SIG-M5 treated with dmso at 0.1 percent for 504 hours (cell line): ENCODE measurements around the gene RELCH.
"Not testable (repeated sequence)": the region's sequence is repeated elsewhere in the genome, so short reads cannot be mapped to it uniquely, and the experiment has no call there.

Source experiments
- DNase-seq: peaks from one replicate; lab custom pipeline; 2025; ENCODE audit not compliant: unreplicated experiment; lab: John Stamatoyannopoulos, UW

Gene RELCH, protein sequence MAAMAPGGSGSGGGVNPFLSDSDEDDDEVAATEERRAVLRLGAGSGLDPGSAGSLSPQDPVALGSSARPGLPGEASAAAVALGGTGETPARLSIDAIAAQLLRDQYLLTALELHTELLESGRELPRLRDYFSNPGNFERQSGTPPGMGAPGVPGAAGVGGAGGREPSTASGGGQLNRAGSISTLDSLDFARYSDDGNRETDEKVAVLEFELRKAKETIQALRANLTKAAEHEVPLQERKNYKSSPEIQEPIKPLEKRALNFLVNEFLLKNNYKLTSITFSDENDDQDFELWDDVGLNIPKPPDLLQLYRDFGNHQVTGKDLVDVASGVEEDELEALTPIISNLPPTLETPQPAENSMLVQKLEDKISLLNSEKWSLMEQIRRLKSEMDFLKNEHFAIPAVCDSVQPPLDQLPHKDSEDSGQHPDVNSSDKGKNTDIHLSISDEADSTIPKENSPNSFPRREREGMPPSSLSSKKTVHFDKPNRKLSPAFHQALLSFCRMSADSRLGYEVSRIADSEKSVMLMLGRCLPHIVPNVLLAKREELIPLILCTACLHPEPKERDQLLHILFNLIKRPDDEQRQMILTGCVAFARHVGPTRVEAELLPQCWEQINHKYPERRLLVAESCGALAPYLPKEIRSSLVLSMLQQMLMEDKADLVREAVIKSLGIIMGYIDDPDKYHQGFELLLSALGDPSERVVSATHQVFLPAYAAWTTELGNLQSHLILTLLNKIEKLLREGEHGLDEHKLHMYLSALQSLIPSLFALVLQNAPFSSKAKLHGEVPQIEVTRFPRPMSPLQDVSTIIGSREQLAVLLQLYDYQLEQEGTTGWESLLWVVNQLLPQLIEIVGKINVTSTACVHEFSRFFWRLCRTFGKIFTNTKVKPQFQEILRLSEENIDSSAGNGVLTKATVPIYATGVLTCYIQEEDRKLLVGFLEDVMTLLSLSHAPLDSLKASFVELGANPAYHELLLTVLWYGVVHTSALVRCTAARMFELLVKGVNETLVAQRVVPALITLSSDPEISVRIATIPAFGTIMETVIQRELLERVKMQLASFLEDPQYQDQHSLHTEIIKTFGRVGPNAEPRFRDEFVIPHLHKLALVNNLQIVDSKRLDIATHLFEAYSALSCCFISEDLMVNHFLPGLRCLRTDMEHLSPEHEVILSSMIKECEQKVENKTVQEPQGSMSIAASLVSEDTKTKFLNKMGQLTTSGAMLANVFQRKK

DNA sequence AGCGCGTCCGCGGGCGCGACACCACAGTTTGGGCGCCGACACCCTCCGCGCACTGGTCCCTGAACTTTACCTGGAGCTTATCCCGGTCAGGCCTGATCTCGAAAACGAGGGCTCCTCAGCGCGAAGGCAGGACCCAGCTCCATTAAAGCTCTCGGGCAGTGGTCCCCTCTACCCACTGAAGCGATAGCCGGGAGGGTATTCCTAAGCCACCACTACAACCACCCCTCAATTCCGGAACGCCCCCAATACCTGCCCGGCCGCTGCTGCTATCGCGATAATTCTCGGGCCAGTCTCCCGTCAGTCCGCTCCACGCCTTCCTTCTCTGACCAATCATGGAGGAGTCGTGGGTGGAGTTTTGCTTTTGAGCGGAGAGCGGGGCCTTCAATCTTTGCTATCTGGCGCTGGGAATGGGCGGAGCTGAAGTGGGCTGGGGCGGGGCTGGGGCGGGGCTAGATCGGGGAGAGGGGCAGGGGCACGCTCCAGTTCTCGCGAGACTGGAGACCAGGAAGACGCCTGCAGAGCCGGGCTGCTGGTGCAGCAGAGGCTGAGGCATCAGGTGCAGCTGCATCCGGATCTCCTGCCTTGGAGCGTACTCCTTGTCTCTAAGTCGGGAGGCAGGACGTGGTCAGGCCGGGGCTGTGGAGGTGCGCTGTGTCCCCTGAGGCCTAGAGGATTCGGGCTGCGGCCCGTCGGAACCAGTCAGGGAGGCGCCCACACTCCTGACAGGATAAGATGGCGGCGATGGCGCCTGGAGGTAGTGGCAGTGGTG is at the start of gene RELCH, which contains the start of gene PIGN:
RELCH (plus strand) TSS at position 482 of the 769 bp plus-strand sequence; CDS start at position 733, 251 bp downstream.
PIGN (minus strand) TSS at position 283 of the 769 bp plus-strand sequence. CDS start 25,703 bp downstream, outside the sequence.
- DNase-seq, result peak; percentile 98

DNA sequence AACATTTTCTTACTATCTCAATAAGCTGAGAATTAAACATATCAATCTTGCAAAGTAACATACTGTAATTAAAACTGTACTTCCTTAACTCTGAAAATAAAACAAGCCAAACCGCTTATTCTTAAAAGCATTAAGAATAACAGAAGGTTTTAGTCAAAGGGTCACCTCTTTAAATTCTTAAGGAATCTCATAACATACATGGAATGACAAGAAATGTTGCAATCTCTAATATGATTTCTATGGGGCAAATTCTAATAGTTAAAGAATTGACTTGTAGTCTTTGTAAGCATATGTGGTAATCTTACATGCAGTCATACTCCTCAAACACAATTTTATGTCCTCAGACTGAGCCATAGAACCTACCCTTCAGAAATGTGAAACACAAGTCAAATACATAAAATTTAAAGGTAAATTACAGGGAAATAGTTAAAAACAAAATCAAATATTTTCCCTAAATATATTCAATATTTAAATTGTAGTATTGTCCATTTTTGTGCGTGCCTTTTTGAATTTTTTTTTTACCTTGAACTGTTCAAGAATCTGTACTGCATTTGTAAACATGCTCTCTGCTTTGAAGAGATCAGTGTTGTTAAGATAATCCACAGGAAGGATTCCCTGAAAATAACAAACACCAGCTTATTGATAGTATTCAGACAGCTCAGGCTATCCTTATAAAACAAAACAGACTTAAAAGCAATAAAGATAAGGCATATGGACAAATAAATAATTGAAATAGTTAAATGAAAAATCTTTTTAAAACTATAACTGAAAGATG is 48.4 kb upstream of the RELCH start:
- no peak for DNase-seq

- DNase-seq, result no peak
Measured at GRCh38 chr18:62140259-62140658, 46.8 kb upstream of the RELCH start.

DNA sequence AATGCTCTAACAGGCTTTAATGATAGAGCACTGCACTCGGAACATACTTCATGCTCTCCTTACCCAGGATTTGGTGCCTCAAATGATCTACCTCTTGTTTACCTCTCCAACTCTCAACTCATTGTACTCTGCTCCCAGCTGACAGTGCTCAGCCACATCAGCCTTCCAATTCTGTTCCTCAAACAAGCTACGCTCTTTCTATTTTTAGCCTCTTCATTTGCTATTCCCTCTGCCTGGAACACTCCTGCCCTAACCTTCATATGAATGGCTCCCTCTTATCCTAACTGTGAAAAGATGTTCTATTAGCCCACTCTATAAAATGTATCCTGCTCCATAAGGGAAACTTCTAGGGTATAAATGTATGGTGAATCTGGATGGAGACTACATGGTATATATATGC is 42.7 kb upstream of the RELCH start:
- DNase-seq, result no peak

DNA sequence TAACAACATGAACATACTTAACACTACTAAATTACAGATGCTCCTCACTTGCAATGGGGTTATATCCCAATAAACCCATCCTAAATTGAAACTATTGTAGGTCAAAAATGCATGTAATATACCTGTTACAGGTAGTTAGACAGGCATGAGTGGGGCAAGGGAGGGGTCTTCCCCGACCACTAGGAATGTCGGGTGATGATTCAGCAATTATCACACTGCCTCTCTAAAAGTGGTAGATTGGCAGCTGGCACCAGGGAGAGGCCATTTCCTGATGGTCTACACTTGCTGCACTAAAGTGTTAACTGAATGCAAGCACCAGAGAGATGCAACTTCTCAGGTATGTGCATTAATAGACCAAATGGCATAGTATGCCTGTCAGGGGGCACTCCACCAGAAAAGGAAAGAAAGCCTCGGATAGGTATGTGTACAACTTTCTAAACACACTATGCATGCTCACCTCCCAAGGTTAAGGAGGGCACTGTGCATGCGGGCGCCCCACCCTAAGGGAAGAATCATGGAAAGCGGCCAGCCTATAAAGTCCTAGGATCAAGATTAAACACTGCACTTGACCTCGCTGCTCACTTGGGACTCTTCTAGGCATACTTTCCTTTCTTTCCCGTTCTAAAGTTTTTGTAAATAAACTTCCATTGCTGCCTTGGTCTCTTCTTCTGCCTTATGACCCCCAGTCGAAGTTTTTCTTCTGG is 35.8 kb upstream of the RELCH start:
- no peak for DNase-seq

DNA sequence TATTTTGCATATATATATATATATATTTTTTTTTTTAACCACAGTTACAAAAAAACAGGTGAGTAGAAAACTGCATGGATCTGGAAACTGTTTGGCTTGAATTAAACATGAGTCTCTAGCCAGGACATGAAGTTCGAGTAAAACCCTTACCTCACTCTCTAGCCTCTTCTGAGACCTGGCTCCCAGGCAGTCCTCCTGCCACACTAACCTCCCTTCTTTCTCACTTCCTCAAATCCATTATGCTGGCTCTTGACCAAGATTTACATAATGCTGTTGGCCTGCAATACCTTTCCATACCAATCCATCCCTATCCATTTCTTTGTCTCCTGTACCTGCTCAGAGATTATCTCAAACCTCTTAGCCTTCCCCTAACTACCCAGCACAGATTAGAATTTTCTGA is 34.2 kb upstream of the RELCH start:
- peak; percentile 59 for DNase-seq

GRCh38 chr18:62157843-62158242 is 29.2 kb upstream of the RELCH start:
- no peak for DNase-seq

DNA sequence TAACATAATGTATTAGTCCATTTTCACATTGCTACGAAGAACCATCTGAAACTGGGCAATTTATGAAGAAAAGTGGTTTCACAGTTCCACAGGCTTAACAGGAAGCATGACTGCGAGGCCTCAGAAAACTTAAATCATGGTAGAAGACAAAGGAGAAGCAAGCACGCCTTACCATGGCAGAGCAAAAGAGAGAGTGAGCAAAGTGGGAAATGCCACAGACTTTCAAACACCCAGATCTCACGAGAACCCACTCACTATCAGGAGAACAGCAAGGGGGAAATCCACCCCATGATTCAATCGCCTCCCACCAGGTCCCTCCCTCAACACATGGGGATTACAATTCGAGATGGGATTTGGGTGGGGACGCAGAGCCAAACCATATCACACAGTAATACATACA is 22.7 kb upstream of the RELCH start:
- no peak for DNase-seq

- DNase-seq, result no peak
Measured at GRCh38 chr18:62164855-62165487, 22.1 kb upstream of the RELCH start.

DNA sequence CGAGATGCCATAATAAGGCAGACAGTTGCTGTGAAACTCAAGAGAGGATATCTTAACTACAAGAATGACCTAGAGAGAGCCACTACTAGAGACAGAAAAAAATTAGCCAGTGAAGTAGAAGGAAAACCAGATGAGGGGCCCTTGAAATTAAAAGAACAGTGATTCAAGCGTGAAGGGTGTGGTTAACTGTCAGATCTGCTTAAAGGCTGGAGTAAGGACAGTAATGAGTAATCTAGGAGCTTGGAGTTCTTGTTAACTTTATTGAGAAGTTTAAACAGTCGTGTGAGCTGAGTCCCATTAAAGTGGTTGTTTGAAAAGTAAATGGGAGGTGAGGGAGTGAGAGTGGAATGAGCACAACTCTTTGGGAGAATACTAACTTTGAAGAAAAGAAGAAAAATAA is 21.5 kb upstream of the RELCH start:
- DNase-seq, result no peak

- not testable (repeated sequence) for DNase-seq
Measured at GRCh38 chr18:62166524-62166923, 20.5 kb upstream of the RELCH start.

GRCh38 chr18:62170857-62171256 is 16.2 kb upstream of the RELCH start:
- no peak for DNase-seq

DNA sequence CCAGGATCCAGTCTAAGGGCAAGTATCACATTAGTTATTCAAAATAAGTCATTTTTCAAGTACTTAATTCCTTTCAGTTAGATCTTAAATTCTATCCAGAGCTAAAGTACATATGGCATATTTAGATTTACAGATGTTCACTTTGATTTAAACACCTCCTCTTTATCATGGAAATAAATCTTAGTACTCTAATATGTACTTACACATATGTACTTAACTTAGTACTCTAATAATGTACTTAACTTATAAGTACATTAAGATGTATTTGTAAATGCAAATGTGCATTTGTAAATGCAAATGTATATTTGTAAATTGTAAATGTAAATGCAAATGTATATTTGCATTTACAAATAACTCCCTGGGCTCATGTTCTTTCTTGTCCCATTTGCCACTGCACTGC is 14.8 kb upstream of the RELCH start:
- no peak for DNase-seq

GRCh38 chr18:62175521-62175920 is 11.5 kb upstream of the RELCH start:
- no peak for DNase-seq

- no peak for DNase-seq
Measured at GRCh38 chr18:62177271-62177670, 9.8 kb upstream of the RELCH start.

GRCh38 chr18:62179213-62179612 is 7.8 kb upstream of the RELCH start:
- DNase-seq, result no peak

DNA sequence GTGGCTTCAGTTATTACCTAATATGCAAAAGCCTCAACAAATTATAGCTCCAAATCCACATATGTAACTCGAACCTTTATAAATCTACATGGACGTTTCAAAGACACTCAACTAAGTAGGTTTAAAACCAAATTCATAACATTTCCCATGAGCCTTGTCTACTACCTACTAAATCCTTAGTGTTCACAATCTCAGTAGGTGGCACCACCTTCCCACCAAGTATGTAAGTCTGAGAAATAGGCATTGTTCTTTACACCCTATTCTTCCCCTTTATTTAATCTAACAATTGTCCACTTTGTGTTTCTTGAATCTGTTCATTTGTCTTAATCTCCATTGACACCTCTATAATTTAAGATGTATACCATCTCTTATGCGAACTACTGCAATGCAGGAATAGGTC is 4.8 kb upstream of the RELCH start:
- DNase-seq, result no peak

GRCh38 chr18:62183578-62184195 is 3.4 kb upstream of the RELCH start:
- DNase-seq, result peak; percentile 59
